Activated naive CD4-positive, alpha-beta T cell treated with anti-CD3 and anti-CD28 coated beads, Interleukin-2, amount 50 U/mL, for 72 hours (primary cell): ENCODE data around the gene GAS2. TPM values are rescaled to one million over a fixed set of nuclear protein-coding genes. Genes with fewer than 3 reads are reported as not detected.

Source experiments
- ATAC-seq, 2 donors: fragments of 150-1000 bp; cut with Tn5 transposase; 2 replicates each; pipeline ENCODE4 v1.10.0; 2021; ENCODE audit warnings: mild to moderate bottlenecking in 2 of 2, moderate library complexity in 2 of 2
- DNase-seq, 2 donors: peaks; one replicate each; pipeline ENCODE4 v3.0.0; 2021 to 2022; ENCODE audit warnings: low spot score in 2 of 2
- H3K27ac Mint-ChIP-seq, 2 donors: one replicate each; pipeline ENCODE4 v1.8.0; 2022; ENCODE audit warnings: mild to moderate bottlenecking in 2 of 2, mixed read lengths in 2 of 2
- H3K36me3 Mint-ChIP-seq, 2 donors: one replicate each; pipeline ENCODE4 v1.8.0; 2022; ENCODE audit warnings: mixed read lengths in 2 of 2
- H3K9me3 Mint-ChIP-seq, 2 donors: one replicate each; pipeline ENCODE4 v1.8.0; 2022; ENCODE audit warnings: mixed read lengths in 2 of 2
- total RNA-seq, 2 donors: library from RNA; stranded (reverse); gene quantifications; one replicate each; pipeline ENCODE4 v1.2.3, GENCODE V29; 2022

GAS2 gene
- total RNA-seq, 2 donors from 2014 or later = 2.0 to 3.2 TPM

GRCh38 chr11:22792497-22792896 is 126.1 kb downstream of the GAS2 start:
- no peak for DNase-seq
- ATAC-seq = peak in 1 of 2 donors; percentile 38
- no peak overlapping the region for H3K27ac Mint-ChIP-seq
- no peaks in the 10 kb centered on the region for H3K9me3 Mint-ChIP-seq
- no peaks in the 10 kb centered on the region for H3K36me3 Mint-ChIP-seq

GRCh38 chr11:22795914-22796313 is 129.5 kb downstream of the GAS2 start:
- ATAC-seq = no peak
- no peaks in the 10 kb centered on the region for H3K9me3 Mint-ChIP-seq
- no peaks in the 10 kb centered on the region for H3K36me3 Mint-ChIP-seq
- no peak overlapping the region for H3K27ac Mint-ChIP-seq
- DNase-seq = no peak

GRCh38 chr11:22797047-22797446 is 130.6 kb downstream of the GAS2 start:
- ATAC-seq (no peak), DNase-seq (no peak)
- Mint-ChIP-seq H3K36me3 (no peaks in the 10 kb centered on the region), H3K27ac (no peak overlapping the region), H3K9me3 (no peaks in the 10 kb centered on the region)

GRCh38 chr11:22798901-22799300 is 132.5 kb downstream of the GAS2 start:
- DNase-seq (no peak), ATAC-seq (no peak)
- H3K36me3 Mint-ChIP-seq = no peaks in the 10 kb centered on the region
- no peaks in the 10 kb centered on the region for H3K9me3 Mint-ChIP-seq
- no peak overlapping the region for H3K27ac Mint-ChIP-seq

- Mint-ChIP-seq H3K36me3 (no peaks in the 10 kb centered on the region), H3K27ac (no peak overlapping the region), H3K9me3 (no peaks in the 10 kb centered on the region)
- no peak for DNase-seq
- ATAC-seq = no peak
Observed at GRCh38 chr11:22800482-22800881, 134.1 kb downstream of the GAS2 start.

GRCh38 chr11:22802861-22803260 is 136.4 kb downstream of the GAS2 start:
- ATAC-seq (no peak), DNase-seq (no peak)
- no peaks in the 10 kb centered on the region for H3K9me3 Mint-ChIP-seq
- no peak overlapping the region for H3K27ac Mint-ChIP-seq
- H3K36me3 Mint-ChIP-seq = no peaks in the 10 kb centered on the region

GRCh38 chr11:22807391-22807790 is 141.0 kb downstream of the GAS2 start:
- Mint-ChIP-seq H3K27ac (no peak overlapping the region), H3K9me3 (peaks cover 5 to 8% of the 10 kb centered on the region in 2 donors), H3K36me3 (peaks cover 5% of the 10 kb centered on the region in 2 donors)
- DNase-seq (no peak), ATAC-seq (no peak)

- H3K36me3 Mint-ChIP-seq = peaks cover 5% of the 10 kb centered on the region in 2 donors
- H3K27ac Mint-ChIP-seq = no peak overlapping the region
- peaks cover 5 to 8% of the 10 kb centered on the region in 2 donors for H3K9me3 Mint-ChIP-seq
- ATAC-seq (no peak), DNase-seq (no peak)
Observed at GRCh38 chr11:22807855-22808570, 141.6 kb downstream of the GAS2 start.

- DNase-seq (no peak), ATAC-seq (no peak)
- Mint-ChIP-seq H3K9me3 (peaks cover 5 to 8% of the 10 kb centered on the region in 2 donors), H3K27ac (no peak overlapping the region), H3K36me3 (peaks cover 5% of the 10 kb centered on the region in 2 donors)
Observed at GRCh38 chr11:22808571-22809197, 142.3 kb downstream of the GAS2 start.

- DNase-seq (no peak), ATAC-seq (no peak)
- H3K9me3 Mint-ChIP-seq = peaks cover 5 to 13% of the 10 kb centered on the region in 2 donors
- peaks cover 5 to 8% of the 10 kb centered on the region in 2 donors for H3K36me3 Mint-ChIP-seq
- no peak overlapping the region for H3K27ac Mint-ChIP-seq
Observed at GRCh38 chr11:22809893-22810292, 143.5 kb downstream of the GAS2 start.

- H3K9me3 Mint-ChIP-seq = peaks cover 0 to 10% of the 10 kb centered on the region in 2 donors
- DNase-seq (no peak), ATAC-seq (no peak)
- H3K36me3 Mint-ChIP-seq = peaks cover 15 to 31% of the 10 kb centered on the region in 2 donors
- H3K27ac Mint-ChIP-seq = no peak overlapping the region
Observed at GRCh38 chr11:22822203-22822602, 155.8 kb downstream of the GAS2 start.

- ATAC-seq (no peak), DNase-seq (no peak)
- Mint-ChIP-seq H3K9me3 (no peaks in the 10 kb centered on the region), H3K36me3 (peaks cover 6 to 7% of the 10 kb centered on the region in 2 donors), H3K27ac (peak overlapping the region; percentile 87 to 91)
Observed at GRCh38 chr11:22828373-22828772, 162.0 kb downstream of the GAS2 start.

- ATAC-seq (peak; percentile 86 to 88), DNase-seq (peak; percentile 94 to 95)
- peak within 1 kb of the TSS; percentile 91 to 93 for H3K27ac Mint-ChIP-seq
- no peaks in the 10 kb centered on the region for H3K9me3 Mint-ChIP-seq
- H3K36me3 Mint-ChIP-seq = peaks cover 6 to 10% of the 10 kb centered on the region in 2 donors
Observed at GRCh38 chr11:22829231-22830081, 163.0 kb downstream of the GAS2 start, which contains the start of gene SVIP. SVIP (minus strand) TSS chr11:22829801; CDS start chr11:22829748, 53 bp downstream.

GRCh38 chr11:22830082-22830414 is 163.6 kb downstream of the GAS2 start:
- ATAC-seq (no peak), DNase-seq (no peak)
- Mint-ChIP-seq H3K27ac (peak overlapping the region in 1 of 2 donors; percentile 91), H3K9me3 (no peaks in the 10 kb centered on the region), H3K36me3 (peaks cover 6 to 13% of the 10 kb centered on the region in 2 donors)

- Mint-ChIP-seq H3K27ac (no peak overlapping the region), H3K9me3 (no peaks in the 10 kb centered on the region), H3K36me3 (peaks cover 6 to 13% of the 10 kb centered on the region in 2 donors)
- ATAC-seq (no peak), DNase-seq (no peak)
Observed at GRCh38 chr11:22832315-22833015, 166.1 kb downstream of the GAS2 start.

- peaks cover 0 to 20% of the 10 kb centered on the region in 2 donors for H3K36me3 Mint-ChIP-seq
- ATAC-seq = no peak
- H3K9me3 Mint-ChIP-seq = no peaks in the 10 kb centered on the region
- no peak overlapping the region for H3K27ac Mint-ChIP-seq
- DNase-seq = no peak
Observed at GRCh38 chr11:22846726-22847125, 180.3 kb downstream of the GAS2 start.
